ENCODE results near the gene HRAS.

DNA sequence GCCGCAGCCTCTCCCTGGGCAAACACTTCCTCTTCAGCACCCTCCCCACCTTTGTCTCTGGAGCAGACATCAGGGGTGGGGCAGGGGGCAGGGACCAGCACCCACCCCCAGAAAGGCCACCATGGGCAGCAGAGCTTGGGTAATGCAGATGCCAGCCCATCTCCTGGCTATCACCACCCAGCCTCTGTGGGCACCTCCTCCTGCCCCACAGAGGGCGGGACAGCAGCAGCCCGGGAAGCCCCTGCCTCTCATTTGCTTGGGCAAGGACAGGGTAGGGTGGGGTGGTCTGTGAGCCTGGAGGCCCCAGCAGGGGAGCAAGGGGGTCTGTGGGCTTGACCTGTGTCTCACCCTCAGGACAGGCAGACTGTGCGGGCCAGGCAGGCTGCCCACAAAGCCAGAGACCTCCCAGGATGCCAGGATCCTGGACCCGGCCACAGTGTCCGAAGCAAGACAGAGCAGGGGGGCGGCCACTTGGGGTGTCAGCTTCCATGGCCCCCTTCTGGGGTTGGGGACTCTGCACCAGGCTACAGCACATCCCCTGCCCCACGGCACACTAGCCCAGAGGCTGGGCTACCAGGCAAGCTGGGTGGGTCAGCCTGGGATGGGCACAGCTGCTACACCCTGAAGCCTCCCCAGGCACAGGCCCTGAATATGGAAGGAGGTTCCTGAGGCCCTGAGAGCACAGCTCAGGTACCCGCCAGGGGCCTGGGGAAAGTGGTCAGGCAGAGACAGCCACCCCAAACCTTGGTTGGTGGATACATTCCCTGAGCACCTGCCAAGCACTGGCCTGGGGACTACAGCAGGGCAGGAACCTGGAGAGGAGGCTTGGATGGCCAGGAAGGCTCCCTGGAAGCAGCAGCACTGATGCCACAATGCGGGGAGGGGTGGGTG lies 32.8 kb downstream of the HRAS start:
- TF ChIP-seq CTCF (IDR thresholded peaks at IDR 0.05), result no peak
- TF ChIP-seq EP300 (IDR thresholded peaks at IDR 0.05), result no peak

All from upper lobe of left lung (tissue), 4 donors.